GM18951 (cell line): ENCODE data around the gene SLC7A8.
"Not testable (repeated sequence)": the region's sequence is repeated elsewhere in the genome, so short reads cannot be mapped to it uniquely, and the experiment has no call there.

Source experiments
- POLR2A ChIP-seq: IDR thresholded peaks from 4 replicates; pipeline ENCODE4 v1.6.1; 2011; ENCODE audit warnings: mild to moderate bottlenecking; ENCODE audit not compliant: insufficient read length, insufficient read depth; ENCODE audit errors: extremely low read depth
- in situ Hi-C: fragments of 300-500 bp; cut with MboI; formaldehyde crosslinking; loops from one replicate; pipeline ENCODE4 v1.12.0; 2022; ENCODE audit warnings: low sequenced_read_pairs, mixed read lengths, inconsistent platforms; ENCODE audit not compliant: unreplicated experiment

The SLC7A8 gene

GRCh38 chr14:23183479-23183878 lies at the start of gene SLC7A8:
Gene SLC7A8, minus strand, starts transcription at chr14:23183660. Its CDS starts 746 bp downstream, at chr14:23182914.
- in situ Hi-C loops = loop anchor here (10.0 kb wide), 1 partner anchor 59 kb away; no protein-coding TSS in a partner anchor
- TF ChIP-seq POLR2A = no peak

- in situ Hi-C loops = not testable (repeated sequence)
Measured at GRCh38 chr14:23232241-23232808, 48.9 kb upstream of the SLC7A8 start.

DNA sequence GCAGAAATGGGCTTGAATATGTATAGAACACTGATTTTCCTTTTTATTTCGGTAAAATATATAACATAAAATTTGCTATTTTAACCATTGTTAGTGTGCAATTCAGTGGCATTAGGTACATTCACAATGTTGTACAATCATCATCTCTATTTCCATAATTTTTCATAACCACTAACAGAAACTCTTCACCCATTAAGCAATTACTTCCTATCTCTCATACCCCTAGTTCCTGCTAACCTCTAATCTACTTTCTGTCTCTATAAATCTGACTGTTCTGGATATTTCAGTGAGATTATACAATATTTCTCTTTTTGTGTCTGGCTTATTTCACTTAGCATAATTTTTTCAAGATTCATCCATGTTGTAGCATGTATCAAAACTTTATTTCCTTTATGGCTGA lies 45.4 kb upstream of the SLC7A8 start:
- no peak for TF ChIP-seq POLR2A
- in situ Hi-C loops = no loop called here

- in situ Hi-C loops = no loop called here
Measured at GRCh38 chr14:23227566-23227965, 44.1 kb upstream of the SLC7A8 start.

GRCh38 chr14:23224958-23225357 lies 41.5 kb upstream of the SLC7A8 start:
- in situ Hi-C loops = not testable (repeated sequence)

More at GRCh38 chr14:23227566-23227965, 44.1 kb upstream of the SLC7A8 start:
- TF ChIP-seq POLR2A = no peak

GRCh38 chr14:23219075-23219474 lies 35.6 kb upstream of the SLC7A8 start:
- no peak for TF ChIP-seq POLR2A
- in situ Hi-C loops = no loop called here

GRCh38 chr14:23217032-23218020 lies 33.9 kb upstream of the SLC7A8 start:
- in situ Hi-C loops = no loop called here
- TF ChIP-seq POLR2A = no peak

DNA sequence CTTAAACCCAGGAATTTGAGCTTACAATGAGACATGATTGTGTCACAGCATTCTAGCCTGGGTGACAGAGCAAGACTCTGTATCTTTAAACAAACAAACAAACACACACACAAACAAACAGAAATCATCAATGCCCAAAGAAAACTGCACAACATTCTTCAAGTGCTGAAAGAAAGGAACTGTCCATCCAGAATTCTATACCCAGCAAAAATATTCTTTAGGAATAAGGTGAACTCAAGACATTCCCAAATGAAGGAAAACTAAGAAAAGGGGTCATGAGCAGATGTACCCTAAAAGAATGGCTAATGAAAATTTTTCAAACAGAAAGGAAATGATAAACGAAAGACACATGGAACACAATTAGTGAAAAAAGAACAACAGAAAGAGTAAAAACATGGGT lies 32.0 kb upstream of the SLC7A8 start:
- no peak for TF ChIP-seq POLR2A
- in situ Hi-C loops = no loop called here

GRCh38 chr14:23209651-23210423 lies 26.4 kb upstream of the SLC7A8 start:
- in situ Hi-C loops = no loop called here
- TF ChIP-seq POLR2A = no peak

GRCh38 chr14:23208324-23208723 lies 24.9 kb upstream of the SLC7A8 start:
- in situ Hi-C loops = no loop called here
- no peak for TF ChIP-seq POLR2A

DNA sequence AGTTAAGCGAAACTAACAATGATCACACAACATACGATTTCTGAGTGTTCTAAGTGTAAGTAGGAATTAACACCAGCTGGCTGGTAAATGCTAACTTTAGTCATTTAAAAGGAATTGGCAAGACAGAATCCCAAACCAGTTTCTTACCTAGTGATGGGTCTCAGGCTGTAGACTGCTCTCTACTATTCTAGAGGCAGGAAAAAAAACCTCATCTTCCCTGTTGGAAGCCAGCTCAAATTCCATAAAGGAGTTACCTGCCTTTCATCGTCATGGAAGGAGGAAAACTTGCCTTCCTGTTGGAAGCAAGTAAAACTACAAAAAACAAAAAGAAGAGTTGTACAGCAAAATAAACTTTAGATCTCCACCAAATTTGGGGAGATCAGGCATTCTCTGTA lies 23.7 kb upstream of the SLC7A8 start:
- in situ Hi-C loops = no loop called here
- no peak for TF ChIP-seq POLR2A

- TF ChIP-seq POLR2A = no peak
- in situ Hi-C loops = no loop called here
Measured at GRCh38 chr14:23206422-23207145, 23.1 kb upstream of the SLC7A8 start.

DNA sequence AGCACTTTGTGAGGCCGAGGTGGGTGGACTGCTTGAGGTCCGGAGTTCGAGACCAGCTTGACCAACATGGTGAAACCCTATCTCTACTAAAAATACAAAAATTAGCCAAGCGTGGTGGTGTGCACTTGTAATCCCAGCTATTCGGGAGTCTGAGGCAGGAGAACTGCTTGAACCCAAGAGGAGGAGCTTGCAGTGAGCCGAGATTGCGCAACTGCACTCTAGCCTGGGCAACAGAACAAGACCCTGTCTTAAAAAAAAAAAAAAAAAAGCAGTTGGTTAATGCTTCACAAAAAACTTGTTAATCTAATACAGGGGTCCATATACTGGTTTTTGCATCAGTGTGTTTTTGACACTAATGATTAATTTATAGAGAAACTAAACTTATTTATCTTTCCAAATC lies 18.5 kb upstream of the SLC7A8 start:
- TF ChIP-seq POLR2A = no peak
- in situ Hi-C loops = no loop called here

- in situ Hi-C loops = not testable (repeated sequence)
Measured at GRCh38 chr14:23199141-23199540, 15.7 kb upstream of the SLC7A8 start.

DNA sequence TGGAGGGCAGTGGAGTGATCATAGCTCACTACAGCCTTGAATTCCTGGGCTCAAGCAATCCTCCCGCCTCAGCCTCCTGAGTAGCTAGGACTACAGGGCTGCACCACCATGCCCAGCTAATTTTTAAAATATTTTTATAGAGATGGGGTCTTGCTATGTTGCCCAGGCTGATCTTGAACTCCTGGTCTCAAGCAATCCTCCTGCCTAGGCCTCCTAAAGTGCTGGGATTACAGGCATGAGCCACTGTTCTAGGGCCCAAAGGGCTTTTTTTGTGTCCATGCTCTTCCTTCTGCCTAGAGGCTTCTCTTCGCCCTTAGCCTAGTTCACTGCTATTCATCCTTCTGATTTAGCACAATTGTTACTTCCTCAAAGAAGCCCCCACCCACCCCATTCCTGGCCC lies 13.0 kb upstream of the SLC7A8 start:
- in situ Hi-C loops = not testable (repeated sequence)
